HG02763 (cell line): Measurements from ENCODE around the gene KDM4B.
"Not testable (repeated sequence)": the region's sequence is repeated elsewhere in the genome, so short reads cannot be mapped to it uniquely, and the experiment has no call there.

Experiments
- ATAC-seq: cut with Tn5 transposase; IDR thresholded peaks from one replicate; pipeline ENCODE4 v1.9.1; 2021; ENCODE audit warnings: mild to moderate bottlenecking, moderate library complexity; ENCODE audit not compliant: unreplicated experiment

KDM4B gene

GRCh38 chr19:5011476-5012238, 42.7 kb downstream of the KDM4B start:
- no peak for ATAC-seq

GRCh38 chr19:5012688-5013457, 44.0 kb downstream of the KDM4B start:
- no peak for ATAC-seq

- no peak for ATAC-seq
Measured at GRCh38 chr19:5013761-5014160, 44.8 kb downstream of the KDM4B start.

DNA sequence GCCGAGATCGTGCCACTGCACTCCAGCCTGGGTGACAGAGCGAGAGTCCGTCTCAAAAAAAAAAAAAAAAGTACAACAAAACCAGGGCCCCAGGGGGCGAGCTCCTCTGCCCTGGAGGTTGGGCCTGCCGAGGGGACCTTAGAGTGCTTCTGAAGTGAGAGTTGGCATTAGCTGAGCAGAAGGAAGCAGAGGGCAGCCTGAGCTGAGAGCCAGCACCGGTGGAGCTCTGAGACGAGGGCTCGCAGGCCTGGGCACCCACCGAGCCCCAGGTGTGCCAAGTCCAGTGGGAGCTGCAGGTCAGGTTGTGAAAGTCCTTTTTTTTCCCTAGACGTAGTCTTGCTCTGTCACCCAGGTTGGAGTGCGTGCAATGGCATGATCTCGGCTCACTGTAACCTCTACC, 46.0 kb downstream of the KDM4B start:
- no peak for ATAC-seq

DNA sequence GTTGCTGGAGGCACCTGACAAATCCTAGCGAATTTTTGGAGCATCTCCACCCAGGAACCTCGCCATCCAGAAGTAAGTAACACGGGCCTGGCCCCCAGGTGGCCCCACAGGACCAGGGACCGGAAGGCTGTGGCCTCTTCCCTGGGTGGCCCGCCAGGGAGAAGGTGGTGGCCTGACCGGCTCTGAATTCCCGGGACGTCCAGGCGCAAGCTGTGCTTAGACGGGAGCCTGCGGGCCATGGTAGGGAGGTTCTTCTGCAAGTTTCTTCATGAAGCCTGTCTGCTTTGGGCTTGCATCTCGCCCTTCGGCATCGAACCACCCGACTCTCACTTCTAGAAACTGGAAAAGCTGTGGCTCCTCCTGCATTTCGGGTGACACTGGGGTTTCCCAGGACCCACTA, 47.4 kb downstream of the KDM4B start:
- ATAC-seq = no peak

DNA sequence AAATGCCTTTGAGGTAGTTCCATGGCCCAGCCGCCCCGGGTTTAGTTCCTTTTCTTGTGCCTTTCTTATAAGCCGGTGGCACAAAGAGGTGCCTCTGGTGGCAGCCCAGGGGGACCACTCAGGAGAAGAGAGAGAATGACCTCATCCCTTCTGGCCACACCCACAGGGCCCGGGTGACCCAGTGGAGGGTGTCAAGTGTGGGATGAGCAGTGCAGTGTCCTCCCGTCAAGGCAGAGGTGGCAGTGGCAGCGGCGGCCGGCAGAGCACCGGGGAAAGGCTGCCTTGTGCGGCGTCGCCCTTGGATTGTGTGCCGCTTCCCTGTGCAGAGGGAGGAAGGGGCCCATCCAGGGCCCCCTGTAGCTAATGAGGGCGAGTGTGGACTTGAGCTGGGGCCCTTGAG, 47.9 kb downstream of the KDM4B start:
- ATAC-seq = no peak

DNA sequence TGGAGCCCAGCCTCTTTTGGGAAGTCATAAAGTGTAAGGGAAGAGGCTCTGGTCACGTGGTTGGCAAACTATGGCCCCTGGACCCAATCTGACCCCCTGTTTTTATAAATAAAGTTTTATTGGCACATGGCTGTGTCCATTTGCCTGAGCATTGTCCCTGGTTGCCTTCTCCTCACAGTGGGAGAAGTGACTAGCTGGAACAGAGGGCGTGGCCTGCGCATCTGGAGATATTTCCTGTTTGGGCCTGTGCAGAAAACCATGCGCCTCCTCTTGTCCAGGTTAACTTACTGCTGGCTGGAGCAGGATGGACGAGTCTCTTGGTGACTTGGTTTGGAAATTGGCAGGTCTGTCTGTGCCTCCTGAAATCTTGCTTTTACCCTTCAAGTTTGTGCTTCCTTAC, 48.3 kb downstream of the KDM4B start:
- no peak for ATAC-seq

DNA sequence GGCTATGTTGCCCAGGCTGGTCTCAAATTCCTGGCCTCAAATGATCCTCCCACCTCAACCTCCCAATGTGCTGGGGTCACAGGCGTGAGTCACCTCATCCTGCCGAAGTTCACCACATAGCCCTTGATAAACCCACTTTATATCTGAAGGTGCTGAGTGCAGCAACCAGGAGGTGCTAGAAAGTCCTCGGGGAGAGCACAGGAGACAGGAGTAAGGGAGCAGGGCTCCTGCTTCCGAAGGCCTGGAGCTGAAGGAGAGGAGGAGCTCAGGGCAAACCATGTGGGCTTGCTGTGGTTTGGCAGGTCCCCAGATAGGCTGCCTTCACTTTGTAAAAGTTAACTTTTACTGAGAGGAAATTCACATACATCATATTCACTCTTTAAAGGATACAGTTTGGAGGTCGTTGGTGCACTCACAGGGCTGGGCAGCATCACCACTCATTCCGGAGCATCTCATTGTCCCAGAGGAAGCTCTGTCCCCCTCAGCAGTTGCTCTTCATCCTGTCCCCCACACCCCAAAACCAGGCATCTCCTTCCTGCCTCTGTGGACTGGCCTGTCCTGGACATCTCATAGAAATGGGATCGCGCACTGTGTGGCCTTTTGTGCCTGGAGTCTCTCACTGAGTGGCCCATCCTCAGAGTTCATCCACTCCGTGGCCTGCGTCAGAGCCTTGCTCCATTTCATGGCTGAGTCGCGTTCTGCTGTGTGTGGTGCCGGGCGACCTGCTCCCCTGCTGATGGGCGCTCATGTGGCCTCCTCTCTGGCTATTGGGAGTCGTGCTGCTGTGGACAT, 49.5 kb downstream of the KDM4B start:
- ATAC-seq = no peak

GRCh38 chr19:5020368-5020767, 51.5 kb downstream of the KDM4B start:
- ATAC-seq = no peak

DNA sequence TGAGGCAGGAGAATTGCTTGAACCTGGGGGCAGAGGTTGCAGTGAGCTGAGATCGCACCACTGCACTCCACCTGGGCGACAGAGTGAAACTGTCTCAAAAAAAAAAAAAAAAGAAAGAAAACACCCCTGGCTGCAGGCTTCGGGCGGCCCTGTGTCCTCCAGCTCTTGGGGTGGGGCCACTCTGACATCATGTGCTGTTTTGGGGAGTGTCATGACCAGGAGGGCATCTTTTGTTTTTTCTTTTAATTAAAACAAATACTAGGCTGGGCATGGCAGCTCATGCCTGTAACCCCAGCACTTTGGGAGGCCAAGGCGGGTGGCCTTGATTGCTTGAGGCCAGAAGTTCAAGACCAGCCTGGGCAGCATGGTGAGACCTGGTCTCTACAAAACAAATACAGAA, 52.1 kb downstream of the KDM4B start:
- ATAC-seq = no peak

DNA sequence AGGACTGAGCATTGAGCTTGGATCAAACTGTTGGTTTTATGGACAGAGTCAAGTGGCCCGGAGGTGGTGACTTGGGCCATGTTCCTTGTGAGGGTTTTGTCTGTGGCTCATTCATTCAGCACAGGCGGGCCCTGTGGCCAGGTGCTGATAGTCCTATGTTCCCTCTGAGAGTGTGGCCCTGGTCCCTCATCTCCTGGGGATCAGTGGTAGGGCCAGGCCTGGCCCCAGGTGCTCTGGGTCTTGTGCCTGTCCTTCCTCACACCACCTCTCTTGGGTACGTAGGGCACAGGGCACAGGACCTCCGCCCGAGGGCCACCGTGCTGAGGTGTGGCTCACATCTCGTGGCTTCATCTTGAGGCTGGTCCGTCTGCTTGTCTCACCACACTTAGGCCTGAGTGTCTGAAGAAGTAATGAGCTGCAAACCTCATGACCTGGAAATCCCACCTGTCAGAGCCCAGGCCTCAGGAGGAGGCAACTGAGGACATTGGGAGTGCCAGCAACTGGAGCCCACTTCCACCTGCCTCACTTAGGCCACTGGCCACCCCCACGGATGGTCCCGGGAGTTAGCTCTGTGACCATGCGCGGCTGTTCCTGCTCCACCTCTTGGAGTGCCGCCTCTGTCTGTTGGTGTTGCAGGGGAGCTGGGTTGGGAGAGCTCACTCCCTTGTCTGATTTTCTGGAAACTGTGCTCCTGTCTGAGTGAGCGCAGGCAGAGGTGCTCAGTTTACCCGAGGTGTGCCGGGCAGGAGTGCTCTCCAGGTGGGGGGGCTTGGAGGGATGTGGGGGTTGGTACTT, 53.4 kb downstream of the KDM4B start:
- ATAC-seq = no peak

DNA sequence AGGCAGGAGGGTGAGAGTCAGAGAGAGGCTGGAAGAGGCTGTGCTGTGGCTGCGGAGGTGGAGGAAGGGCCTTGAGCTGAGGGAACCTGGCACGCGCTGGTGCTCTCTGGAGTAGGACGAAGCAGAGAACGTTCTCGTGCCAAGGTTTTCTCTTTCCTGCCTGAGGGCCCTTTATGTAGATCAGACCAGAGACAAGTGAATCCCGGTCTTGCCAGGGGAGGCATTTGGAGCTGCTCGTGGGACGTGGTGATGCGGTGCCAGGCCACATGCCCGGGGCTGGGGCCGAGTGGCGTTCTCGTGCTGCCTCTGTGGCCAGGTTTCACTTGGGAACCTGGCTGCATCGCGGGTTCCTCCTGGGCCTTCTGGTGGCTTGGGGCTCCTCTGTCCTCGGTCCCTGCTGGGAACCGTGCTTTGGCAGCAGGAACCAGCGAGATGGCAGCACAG, 54.2 kb downstream of the KDM4B start:
- no peak for ATAC-seq

DNA sequence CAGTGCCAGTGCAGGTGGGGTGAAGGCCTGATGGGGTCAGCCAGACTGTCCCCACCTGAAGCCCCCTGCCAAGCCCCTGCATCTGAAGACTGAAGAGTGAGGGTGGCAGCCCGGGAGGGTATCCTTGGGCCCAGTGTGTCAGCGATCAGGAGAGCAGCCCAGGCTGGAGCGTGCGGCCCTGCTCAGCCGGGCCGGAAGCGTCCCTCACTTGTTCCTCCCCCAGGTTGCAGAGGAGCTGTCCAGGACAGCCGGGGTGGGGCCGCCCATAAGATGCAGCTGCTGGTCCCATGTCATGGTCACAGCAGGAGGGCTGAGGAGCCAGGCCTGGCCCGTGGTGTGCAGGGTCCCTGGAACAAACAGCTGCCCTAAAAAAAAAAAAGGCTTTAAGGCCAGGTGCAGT, 55.4 kb downstream of the KDM4B start:
- no peak for ATAC-seq

GRCh38 chr19:5025027-5025426, 56.1 kb downstream of the KDM4B start:
- ATAC-seq = no peak

GRCh38 chr19:5026706-5027273, 57.9 kb downstream of the KDM4B start:
- no peak for ATAC-seq

DNA sequence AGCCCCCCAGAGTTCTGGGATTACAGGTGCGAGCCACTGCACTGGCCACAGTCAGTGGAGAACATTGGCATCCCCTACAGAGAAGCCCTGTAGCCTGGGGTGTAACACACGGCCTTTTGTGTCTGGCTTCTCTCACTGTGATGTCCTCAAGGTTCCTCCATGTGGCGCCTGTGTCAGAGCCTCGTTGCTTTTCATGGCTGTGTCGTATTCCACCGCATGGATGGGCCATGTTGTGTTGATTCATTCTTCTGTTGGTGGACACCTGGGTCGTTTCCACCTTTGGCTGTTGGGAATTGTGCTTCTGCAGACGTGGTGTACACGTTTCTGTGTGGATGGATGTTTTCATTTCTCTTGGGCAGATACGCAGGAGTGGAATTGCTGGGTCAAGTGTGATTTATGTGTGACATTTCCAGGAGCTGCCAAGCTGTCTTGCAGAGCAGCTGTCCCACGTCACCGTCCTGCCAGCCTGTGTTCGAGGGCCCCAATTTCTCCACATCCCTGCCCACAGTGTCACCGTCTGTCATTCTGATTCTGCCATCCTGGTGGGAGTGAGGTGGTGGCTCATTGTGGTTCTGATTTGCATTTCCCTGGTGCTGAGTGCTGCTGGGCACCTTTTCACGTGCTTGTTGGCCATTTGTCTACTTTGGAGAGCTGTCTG, 59.4 kb downstream of the KDM4B start:
- ATAC-seq = no peak

DNA sequence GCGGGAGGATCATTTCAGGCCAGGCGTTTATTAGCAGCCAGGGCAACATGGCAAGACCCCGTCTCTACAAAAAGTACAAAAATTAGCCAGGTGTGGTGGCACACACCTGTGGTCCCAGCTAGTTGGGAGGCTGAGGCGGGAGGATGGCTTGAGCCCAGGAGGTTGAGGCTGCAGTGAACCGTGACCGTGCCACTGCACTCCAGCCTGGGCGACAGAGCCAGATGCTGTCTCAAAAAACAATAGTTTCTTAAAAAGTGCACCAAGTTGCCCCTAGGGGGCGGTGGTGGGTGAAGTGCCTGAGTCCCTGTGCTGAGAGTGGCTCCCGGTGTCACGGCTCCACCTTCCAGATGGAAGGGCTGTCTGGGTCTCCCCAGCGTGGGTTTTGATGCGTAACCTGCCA, 60.7 kb downstream of the KDM4B start:
- ATAC-seq = not testable (repeated sequence)

DNA sequence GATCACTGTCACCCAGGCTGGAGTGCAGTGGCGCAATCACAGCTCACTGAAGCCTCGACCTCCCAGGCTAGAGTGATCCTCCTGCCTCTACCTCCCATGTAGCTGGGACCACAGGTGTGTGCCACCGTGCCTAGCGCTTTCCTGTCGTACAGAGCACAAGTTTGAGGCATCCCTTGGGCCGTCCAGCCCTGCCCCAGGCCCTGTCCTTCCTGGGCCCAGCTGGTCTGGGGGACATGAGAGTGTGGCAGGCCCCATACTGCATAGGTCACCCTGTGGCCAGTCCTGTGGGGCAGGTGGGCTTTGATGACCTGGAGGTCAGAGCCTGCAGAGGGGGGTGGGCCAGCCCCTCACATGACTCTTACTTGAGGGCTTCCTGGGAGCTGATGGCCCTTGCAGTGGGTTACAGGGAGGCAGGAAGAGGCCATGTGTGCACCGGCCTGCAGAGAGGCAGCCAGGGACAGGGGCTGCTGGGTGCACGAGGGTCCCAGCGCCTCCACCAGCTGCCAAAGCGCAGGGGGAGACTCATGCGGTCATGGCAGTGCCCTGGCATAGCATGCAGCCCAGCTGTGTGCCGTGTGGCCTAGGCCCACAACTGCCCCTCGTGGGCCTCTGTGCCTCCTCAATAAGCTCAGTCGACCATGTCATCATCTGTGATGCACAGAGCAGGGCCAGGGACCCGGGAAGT, 61.4 kb downstream of the KDM4B start:
- ATAC-seq = no peak

- ATAC-seq = no peak
Measured at GRCh38 chr19:5030822-5031221, 61.9 kb downstream of the KDM4B start.
